GM18870 (cell line): Measurements from ENCODE around the gene HMGCL.
"Not testable (repeated sequence)": the region's sequence is repeated elsewhere in the genome, so short reads cannot be mapped to it uniquely, and the experiment has no call there.

Experiments used
- ATAC-seq: cut with Tn5 transposase; IDR thresholded peaks from one replicate; pipeline ENCODE4 v1.9.1; 2021; ENCODE audit warnings: moderate library complexity; ENCODE audit not compliant: unreplicated experiment

HMGCL gene

DNA sequence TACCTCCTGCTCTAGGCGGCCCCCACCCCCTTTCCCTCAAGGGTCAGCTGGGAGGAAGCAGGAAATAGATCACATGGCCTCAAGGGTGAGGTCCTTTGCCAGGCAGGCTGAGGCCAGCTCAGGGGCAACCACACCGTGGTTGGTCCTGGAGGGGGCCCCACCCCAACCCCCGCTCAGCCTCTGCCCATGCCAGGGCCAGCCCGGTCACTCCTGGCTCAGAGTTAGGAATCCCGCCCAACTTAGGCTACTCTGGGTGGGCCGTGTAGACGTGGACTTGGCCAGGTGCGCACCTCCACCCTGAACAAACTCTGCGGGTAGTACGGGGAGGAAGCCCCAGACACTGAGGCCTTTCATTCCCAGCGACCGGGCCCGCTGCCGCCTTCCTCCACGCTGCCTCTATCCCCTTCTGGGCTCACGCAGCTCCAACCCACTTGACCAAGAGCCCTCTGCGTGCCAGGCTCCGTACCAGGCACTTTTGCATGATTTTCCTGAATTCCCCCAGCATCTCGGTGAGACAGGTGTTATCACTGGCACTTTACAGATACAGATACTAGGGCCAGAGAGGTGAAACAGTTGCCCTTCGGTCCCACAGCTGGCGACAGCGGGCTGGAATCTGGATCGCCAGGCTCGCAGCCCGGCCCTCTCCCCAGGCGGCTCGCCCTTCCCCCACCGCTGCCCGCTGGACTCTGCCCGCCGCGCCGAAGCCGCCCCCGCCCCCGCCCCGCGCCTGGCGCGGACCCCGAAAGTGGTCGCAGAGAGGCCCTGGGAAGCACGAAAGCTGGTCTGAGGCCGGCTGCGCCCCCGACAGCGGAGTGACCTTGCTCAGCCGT is 25.4 kb downstream of the HMGCL start:
- no peak for ATAC-seq

DNA sequence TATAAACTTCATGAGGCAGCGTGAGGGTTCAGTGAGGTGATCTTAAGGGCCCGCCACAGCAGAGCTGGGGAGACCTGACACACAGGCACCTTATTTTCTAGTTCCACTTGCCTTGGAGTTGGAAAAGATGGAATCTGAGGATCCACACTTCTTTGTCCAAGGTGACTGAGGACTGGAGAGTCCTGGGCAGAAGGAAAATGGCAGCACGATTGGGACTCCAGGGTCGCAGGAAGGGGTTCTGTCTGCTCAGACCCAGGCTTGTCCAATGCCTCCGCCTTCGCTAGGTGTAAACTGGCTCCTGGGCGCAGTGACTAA is 26.0 kb downstream of the HMGCL start:
- no peak for ATAC-seq

DNA sequence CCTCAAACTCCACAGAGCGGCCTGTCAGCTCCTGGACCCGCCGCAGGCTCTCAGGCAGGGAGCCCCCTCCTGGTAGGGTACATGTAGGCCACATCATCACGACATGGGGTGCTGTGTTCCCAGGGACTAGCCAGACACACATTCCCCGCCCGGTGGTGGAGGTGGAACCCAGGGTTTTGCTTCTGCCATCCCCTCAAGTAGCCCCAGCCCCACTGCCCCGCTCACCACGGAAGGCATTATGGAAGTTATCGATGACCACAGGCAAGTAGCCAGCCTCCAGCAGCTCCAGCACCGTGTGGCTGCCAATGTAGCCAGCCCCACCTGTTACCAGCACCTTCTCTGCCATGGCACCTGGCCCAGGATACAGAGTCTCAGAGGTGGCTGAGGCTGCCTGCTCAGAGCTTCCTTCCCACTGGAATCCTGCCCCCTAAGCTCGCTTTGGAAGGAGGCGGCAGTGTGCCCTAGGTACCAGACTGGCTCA is 26.5 kb downstream of the HMGCL start:
- ATAC-seq, result no peak

DNA sequence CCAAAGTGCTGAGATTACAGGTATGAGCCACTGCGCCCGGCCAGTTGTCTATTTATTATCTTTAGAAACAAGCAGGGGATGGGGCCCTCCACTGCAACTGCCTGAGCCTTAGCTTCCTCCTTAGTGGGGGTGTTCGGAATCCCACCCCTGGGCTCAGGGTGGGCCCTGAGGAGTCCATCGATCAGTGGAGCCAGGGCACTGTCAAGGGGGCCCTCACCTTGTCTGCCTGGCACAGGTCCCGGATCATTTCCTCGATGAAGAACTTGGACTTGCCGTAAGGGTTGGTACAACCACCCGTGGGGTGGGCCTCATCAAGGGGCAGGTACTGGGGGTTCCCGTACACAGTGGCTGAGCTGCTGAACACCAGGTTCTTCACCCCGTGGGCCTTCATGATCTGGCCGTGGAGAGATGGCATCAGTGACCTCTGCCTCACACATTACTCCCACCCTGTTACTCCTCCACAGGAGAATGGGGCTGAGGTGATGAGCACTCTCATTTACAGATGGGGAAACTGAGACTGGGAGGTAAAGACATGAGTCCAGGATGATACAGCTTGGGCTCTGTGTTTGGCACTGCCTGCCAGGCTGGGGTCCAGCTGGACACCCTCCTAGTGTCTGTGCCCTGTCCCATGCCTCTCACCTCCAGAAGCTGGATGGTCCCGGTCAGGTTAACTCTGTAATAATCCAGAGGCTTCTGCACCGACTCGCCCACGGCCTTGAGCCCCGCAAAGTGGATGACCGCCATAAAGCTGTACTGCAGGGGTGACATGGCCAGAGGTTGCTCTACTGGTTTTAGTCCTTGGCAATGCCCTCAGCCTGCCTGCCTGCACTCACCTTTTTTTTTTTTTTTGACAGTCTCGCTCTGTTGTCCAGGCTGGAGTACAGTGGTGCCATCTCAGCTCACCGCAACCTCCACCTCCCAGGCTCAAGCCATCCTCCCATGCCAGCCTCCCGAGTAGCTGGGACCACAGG is 27.5 kb downstream of the HMGCL start:
- no peak for ATAC-seq

DNA sequence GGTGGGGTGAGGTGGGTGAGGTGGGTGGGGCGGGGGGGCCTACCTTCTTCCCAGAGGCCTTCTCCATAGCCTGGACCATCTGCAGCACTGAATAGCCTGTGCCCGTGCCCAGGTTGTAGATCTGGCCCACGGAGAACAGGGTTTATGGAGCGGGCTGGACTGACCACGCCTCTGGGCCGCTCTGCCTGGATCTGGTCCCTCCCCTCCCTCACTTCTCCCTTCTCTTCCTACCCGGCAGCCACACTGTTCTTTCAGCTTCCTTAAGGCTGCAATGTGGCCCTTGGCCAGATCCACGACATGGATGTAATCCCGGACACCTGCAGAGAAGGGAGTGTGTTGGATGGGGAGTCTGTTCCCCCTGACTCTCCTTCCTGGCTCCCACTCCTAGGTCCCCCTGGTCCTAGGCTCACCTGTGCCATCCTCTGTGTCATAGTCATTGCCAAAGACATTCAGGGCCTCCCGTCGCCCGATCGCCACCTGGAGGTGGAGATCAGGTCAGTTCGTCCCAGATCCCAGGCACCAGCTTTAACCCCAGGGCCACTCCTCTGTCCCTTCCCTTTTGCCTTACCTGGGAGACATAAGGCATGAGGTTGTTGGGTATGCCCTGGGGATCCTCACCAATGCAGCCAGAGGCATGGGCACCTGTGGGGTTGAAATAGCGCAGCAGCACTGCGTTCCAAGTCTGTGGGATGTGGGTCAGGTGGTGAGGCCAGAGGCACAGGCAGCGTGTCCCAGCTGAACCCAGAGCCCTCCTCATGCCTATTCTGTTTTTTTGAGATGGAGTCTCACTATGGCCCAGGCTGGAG is 28.6 kb downstream of the HMGCL start:
- ATAC-seq, result no peak

DNA sequence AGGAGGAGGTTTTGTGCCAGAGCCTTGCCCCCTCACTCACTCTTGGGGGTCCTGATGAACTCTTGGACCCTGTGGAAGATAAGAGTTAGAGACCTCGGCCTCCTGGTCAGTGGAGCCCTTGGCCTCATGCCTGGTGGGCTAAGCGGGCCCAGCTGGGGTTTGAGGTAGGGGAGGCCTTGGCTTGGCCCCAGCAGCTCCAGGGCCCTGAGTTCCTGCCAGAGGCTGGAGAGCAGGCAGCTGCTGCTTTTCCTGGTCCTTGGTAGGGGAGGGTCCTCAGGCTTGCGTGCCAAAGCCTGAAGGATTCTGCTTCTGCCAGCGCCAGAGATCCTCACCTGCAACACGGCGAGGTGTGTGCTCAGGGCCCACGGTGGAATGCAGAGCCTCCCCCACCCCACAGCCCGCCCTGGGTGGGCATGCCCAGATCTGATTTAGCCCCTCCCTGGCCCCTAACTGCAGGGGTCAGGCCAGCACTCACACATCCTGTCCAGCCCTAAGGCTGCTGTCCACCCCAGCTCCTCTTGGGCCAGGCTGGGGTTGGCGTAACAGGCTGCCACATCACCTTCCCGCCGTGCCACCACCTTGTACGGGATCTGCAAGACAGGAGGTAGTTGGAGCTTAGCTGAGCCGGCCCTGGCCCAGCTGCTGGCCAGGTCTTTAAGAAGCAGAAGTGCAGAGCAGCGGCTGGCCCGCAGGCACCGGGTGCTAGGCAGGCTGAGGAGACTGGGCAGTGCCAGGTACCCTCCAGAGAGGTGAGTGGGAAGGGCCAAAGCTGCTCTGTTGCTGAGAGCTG is 29.4 kb downstream of the HMGCL start:
- no peak for ATAC-seq

DNA sequence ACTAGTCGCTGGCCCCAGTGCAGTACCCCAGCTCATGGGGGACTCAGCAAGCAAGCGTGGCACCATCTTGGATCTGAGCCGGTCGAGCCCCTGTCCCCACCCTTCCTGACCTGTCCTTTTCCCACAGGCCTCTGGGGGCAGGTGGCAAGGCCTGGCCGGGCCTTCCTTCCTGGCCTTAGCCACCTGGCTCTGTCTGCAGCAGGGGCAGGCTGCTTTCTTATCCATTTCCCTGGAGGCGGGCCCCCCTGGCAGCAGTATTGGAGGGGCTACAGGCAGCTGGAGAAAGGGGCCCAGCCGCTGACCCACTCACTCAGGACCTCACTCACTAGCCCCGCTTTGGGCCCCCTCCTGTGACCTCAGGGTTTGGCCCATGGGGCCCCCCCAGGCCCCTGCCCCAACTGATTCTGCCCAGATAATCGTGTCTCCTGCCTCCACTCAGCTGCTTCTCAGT is 30.5 kb downstream of the HMGCL start:
- ATAC-seq, result not testable (repeated sequence)

DNA sequence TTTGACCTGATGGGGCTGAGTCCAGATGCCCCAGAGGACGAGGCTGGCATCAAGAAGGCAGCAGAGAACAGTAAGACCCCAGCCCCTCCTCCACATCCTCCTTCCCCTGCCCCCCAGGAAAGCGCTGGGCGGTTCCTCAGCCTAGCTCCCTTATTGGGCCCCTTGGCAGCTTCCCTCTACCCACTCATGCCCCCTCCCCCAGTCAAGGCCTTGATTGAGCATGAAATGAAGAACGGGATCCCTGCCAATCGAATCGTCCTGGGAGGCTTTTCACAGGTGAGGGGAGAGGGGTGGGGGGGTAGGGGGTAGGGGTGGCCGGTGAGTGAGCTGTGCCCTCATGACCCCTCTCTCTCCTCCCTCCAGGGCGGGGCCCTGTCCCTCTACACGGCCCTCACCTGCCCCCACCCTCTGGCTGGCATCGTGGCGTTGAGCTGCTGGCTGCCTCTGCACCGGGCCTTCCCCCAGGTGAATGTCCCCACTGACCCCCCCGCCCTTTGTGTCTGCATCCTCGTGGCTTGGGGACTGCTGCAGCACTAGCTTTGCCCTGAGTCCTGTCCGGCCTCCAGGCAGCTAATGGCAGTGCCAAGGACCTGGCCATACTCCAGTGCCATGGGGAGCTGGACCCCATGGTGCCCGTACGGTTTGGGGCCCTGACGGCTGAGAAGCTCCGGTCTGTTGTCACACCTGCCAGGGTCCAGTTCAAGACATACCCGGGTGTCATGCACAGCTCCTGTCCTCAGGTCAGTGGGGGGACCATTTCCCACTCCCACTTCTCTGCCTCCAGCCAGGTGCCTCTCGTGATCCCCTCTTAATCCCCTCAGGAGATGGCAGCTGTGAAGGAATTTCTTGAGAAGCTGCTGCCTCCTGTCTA is 31.1 kb downstream of the HMGCL start:
- no peak for ATAC-seq

DNA sequence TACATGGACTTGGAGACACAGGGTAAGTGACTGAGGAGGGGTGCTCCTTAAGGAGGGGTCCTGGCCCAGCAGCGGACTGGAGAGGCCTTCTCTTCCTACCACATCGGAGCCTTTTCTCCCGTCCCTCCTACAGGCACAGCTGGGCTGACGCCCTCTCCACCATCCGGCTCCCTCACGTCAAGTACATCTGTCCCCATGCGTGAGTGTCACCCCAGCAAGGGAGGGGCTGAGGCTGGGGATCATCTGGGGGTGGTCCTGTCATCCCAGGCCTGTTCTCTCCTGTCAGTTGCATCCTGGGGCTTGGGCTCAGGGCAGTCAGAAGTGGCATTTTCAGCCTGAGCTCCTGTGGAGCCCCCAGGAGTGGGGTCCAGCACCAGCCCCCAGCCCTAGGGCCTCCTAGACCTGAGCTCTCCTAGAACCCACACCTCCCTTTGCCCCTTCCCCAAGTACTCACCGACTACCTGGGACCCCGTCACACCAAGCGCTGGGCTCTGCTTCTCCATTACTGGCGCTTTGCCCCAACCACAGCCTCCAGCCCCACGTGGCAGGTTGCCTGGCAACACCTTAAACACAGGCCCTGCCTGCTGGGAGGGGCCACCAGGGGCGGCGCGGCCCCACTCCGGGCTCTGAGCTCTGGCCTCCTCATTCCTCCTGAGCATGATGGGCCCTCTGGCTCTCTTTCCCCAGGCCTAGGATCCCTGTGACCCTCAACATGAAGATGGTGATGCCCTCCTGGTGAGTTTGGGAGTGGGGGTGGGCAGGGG is 32.0 kb downstream of the HMGCL start:
- ATAC-seq, result no peak

DNA sequence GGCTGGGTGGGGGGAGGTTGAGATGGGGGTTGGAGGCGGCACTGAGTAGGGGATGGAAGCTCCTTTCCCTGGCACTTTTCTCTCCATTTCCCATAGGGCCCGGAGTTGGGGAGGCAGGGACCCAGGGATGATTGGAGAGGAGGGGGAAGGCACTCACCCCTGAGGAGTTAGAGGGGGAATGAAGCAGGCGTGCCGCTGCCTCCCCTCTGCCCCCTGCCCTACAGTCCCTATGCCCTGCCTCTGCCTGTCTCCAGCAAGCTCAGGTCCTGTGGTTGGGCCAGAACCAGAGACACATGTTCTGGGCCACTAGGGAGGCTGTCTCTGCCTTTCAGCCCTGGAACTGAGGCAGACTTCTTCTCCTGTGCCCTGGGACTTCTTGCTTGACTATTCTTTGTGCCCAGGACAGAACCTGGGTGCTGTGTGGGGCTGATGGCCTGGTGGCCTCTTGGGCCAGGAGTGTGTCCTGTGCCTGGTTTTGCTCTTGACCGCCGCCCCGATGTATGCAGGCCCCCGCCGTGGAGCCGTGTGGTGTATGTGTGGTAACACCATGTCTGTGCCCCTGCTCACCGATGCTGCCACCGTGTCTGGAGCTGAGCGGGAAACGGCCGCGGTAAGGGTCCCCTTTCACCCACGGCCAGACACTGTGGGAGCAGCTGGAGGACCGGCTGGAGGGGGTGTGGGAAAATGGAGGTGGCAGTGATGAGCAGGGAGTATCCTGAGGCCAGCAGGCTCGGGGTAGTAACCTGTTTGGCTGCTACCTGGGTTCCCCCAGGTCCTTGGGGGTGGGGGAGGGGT is 32.9 kb downstream of the HMGCL start:
- ATAC-seq, result no peak

DNA sequence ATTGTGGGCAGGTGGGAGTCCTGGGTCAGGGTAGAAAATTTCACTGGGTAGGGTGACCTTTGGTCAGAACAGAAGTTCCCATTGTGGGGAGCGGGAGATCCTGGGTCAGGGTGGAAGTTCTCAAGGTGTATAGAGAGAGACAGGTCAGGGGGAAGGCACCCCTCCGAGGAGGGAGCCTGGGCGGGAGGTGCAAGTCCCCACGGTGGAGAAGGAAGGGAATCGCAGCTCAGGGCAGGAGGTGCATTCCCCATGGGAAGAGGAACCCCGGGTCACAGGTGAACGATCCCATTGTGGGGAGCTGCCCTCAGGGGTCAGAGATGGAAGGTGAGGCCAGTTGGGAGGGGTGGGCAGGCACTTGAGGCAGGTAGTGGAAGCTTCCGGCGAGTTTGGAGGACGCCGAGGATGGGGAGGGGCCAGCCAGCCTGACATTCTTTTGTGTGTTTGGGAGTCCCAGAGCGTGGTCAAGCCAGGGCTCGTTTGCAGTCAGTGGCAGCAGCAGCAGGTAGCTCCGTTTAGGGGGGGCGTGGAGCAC is 33.6 kb downstream of the HMGCL start:
- ATAC-seq, result no peak

DNA sequence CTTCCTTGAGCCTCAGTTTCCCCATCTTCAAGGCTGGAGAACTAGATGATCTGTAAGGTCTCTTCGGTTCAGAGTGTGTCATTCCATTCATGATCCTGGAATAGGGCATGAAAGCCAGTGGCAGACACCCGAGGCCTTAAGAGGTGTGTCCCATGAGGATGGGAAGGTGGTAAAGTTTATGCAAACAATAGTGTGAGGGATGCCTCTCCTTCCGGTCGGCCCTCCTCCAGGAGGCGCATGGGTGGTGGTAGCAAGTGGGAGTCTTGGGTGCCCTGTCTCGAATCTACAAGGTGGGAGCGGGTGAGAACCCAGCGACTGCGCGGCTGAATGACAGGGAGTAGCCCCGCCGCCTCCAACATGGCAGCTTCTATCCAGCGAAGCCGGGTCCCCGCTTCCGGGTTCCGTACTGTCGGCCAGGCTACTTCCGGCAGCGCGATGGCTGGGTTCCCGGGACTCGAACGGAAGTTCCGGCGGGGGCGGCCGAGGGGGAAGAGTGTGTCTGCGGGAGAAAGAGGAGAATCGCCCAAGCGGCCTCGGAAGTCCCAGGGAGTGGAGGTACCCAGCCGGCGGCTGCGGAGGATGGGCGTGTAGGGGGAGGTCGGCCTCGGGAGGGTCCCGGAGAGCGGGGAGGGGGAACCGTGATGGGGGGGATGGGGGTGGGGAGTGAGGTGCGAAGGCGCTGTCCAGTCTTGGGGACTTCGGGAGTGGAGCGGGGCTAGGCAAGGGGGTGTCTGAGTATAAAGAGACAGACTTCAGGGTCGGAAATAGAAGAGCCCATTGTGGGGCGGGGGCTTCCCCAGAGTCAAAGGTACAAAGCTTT is 34.3 kb downstream of the HMGCL start, which contains the start of gene LYPLA2:
Gene LYPLA2 (plus strand): TSS at position 450 of the 820 bp plus-strand sequence. CDS start 1,538 bp downstream, outside the sequence.
- ATAC-seq, result peak; percentile 49

DNA sequence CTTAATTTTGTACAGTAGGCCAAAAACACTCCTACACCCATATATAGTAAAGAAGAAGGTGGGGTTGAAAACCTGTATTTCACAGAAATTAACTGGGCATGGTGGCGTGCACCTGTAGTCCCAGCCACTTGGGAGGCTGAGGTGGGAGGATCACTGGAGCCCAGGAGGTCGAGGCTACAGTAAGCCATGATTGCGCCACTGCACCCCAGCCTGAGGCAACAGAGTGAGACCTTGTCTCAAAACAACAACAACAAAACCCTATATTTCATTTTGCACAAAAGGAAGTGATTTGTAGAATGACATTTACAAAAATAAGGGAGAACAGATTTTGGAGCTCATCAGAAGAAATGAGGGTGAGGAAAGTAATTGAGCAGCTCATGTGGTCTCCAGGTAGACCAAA is 36.5 kb downstream of the HMGCL start:
- ATAC-seq, result no peak

DNA sequence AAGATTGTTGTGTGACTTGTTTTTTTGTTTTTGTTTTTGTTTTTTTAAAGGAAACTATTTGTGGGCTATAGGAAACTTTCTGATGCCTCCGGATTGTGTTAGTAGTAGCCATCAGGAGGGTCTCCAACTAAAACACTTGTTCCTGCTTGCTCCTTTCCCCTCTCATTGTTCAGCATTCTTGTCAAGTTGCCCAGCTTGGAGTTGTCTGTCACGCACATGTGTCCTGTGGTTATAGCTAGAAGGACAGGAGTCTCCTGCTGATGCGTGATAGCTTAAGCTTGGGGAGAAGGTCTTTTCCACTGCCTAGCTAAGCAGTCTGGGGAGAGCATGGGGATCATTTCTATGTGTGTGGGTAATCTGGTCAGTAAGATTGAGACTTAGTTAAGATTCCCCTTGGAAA is 37.5 kb downstream of the HMGCL start:
- ATAC-seq, result no peak

DNA sequence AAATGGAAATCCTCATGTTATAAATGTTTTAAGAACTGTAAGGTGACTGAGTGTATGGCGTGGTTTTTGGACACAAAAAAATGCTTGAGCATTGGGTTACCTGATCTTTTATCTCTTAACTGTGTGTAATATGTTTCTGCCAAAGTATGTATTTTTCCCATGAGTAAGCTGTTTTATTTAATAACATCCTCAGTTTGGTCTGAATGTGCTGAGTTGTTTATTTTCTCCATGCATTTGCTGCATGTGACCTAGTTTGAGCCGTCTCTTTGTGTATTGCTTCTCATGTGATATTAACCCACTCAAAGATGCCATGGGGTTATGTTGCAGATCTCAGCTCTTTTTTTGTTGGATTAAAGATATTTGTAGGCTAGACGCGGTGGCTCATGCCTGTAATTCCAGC is 40.4 kb downstream of the HMGCL start:
- ATAC-seq, result no peak

DNA sequence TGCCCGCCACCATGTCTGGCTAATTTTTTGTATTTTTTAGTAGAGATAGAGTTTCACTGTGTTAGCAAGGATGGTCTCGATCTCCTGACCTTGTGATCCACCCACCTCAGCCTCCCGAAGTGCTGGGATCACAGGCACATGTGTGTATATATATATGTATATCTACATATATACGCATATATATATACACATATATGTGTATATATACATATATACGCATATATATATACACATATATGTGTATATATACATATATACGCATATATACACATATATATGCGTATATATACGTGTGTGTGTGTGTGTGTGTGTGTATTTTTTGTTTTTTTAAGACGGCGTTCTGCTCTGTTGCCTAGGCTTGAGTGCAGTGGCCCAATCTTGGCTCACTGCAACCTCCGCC is 42.1 kb downstream of the HMGCL start:
- not testable (repeated sequence) for ATAC-seq
